Endothelial cell of umbilical vein (primary cell): ENCODE data around the gene APOLD1.

Experiments used
- CTCF ChIP-seq, 2 donors: IDR thresholded peaks; 1 replicate in 1 of 2; 2 replicates in 1 of 2; pipeline ENCODE4 v1.5.1; 2011; ENCODE audit warnings: low read length in 2 of 2, mild to moderate bottlenecking in 2 of 2, moderate library complexity in 2 of 2, control low read depth in 1 of 2, inconsistent platforms in 1 of 2, low read depth in 1 of 2; ENCODE audit not compliant: insufficient read depth in 1 of 2; ENCODE audit errors: extremely low read depth in 1 of 2
- JUN ChIP-seq: IDR thresholded peaks from 2 replicates; pipeline ENCODE4 v1.6.1; 2011; ENCODE audit warnings: borderline replicate concordance, low read depth; ENCODE audit not compliant: insufficient read length, insufficient read depth
- POLR2A ChIP-seq: IDR thresholded peaks from 2 replicates; pipeline ENCODE4 v1.6.1; 2012; ENCODE audit warnings: low read depth, mild to moderate bottlenecking, control low read depth, low read length
- POLR2AphosphoS5 ChIP-seq: IDR thresholded peaks from 2 replicates; pipeline ENCODE4 v1.6.1; 2012; ENCODE audit warnings: low read depth, mild to moderate bottlenecking, control low read depth, low read length, moderate library complexity; ENCODE audit not compliant: insufficient read depth

- TF ChIP-seq CTCF (IDR thresholded peaks at IDR 0.05; ENCODE audit: extremely low read depth in 1 of 2, insufficient read depth in 1 of 2, low read depth in 1 of 2, low read length in 2 of 2) (peak; percentile 59 to 65), POLR2A (no peak), POLR2AphosphoS5 (no peak), JUN (no peak)
Measured at GRCh38 chr12:12788675-12789368, 3.4 kb downstream of the APOLD1 start.
